H9 (cell line): Measurements from ENCODE around the gene ZBTB6. TPM values are rescaled to one million over a fixed set of nuclear protein-coding genes. Genes with fewer than 3 reads are reported as not detected.

ENCODE experiments used
- DNase-seq: peaks from one replicate; pipeline ENCODE4 v3.0.0-alpha.2; 2017
- H2AFZ ChIP-seq: one replicate; pipeline ENCODE4 v1.6.1; 2013; ENCODE audit warnings: mild to moderate bottlenecking, low read length, control low read depth, moderate library complexity
- H2AK5ac ChIP-seq: 2 replicates; pipeline ENCODE4 v1.6.1; 2013; ENCODE audit warnings: low read length, control low read depth, mixed read lengths; ENCODE audit not compliant: insufficient read length
- H2BK120ac ChIP-seq: one replicate; pipeline ENCODE4 v1.6.1; 2013; ENCODE audit warnings: low read depth, mild to moderate bottlenecking, low read length, control low read depth, inconsistent platforms; ENCODE audit not compliant: poor library complexity, severe bottlenecking
- H2BK12ac ChIP-seq: 2 replicates; pipeline ENCODE4 v1.6.1; 2013; ENCODE audit warnings: low read length, control low read depth, mixed read lengths, low read depth; ENCODE audit not compliant: insufficient read length
- H2BK15ac ChIP-seq: 2 replicates; pipeline ENCODE4 v1.6.1; 2013; ENCODE audit warnings: low read depth, low read length, control low read depth
- H2BK20ac ChIP-seq: one replicate; pipeline ENCODE4 v1.6.1; 2013; ENCODE audit warnings: low read depth, mild to moderate bottlenecking, low read length, control low read depth, inconsistent platforms; ENCODE audit not compliant: poor library complexity, severe bottlenecking
- H2BK5ac ChIP-seq: 2 replicates; pipeline ENCODE4 v1.6.1; 2013; ENCODE audit warnings: low read length, control low read depth, mixed read lengths; ENCODE audit not compliant: insufficient read length
- H3K14ac ChIP-seq: 2 replicates; pipeline ENCODE4 v1.6.1; 2013; ENCODE audit warnings: low read length, control low read depth; ENCODE audit not compliant: insufficient read depth
- H3K18ac ChIP-seq: 2 replicates; pipeline ENCODE4 v1.6.1; 2013; ENCODE audit warnings: low read depth, mild to moderate bottlenecking, mixed read lengths, low read length, control low read depth; ENCODE audit not compliant: insufficient read length
- H3K23ac ChIP-seq: 2 replicates; pipeline ENCODE4 v1.6.1; 2013; ENCODE audit warnings: low read length, control low read depth, mixed read lengths, low read depth; ENCODE audit not compliant: insufficient read length
- H3K23me2 ChIP-seq: 2 replicates; pipeline ENCODE4 v1.6.1; 2013; ENCODE audit warnings: low read depth, mild to moderate bottlenecking, mixed read lengths, low read length, control low read depth; ENCODE audit not compliant: insufficient read length, poor library complexity, severe bottlenecking
- H3K27ac ChIP-seq: 2 replicates; pipeline ENCODE4 v1.5.1; 2013; ENCODE audit warnings: low read length, control low read depth, mixed read lengths, low read depth; ENCODE audit not compliant: insufficient read length
- H3K27me3 ChIP-seq: 2 replicates; pipeline ENCODE4 v1.6.1; 2013; ENCODE audit warnings: low read length, control low read depth, inconsistent platforms; ENCODE audit not compliant: insufficient read depth
- H3K4ac ChIP-seq: 2 replicates; pipeline ENCODE4 v1.6.1; 2013; ENCODE audit warnings: low read depth, mild to moderate bottlenecking, control low read depth, inconsistent platforms, low read length, moderate library complexity
- H3K4me1 ChIP-seq: 2 replicates; pipeline ENCODE4 v1.6.1; 2013; ENCODE audit warnings: low read length, control low read depth, inconsistent platforms; ENCODE audit not compliant: insufficient read depth
- H3K4me2 ChIP-seq: 2 replicates; pipeline ENCODE4 v1.6.1; 2013; ENCODE audit warnings: low read length, control low read depth, mixed read lengths; ENCODE audit not compliant: insufficient read length, insufficient read depth
- H3K56ac ChIP-seq: 2 replicates; pipeline ENCODE4 v1.6.1; 2013; ENCODE audit warnings: low read depth, mild to moderate bottlenecking, mixed read lengths, low read length, control low read depth; ENCODE audit not compliant: insufficient read length
- H3K79me1 ChIP-seq: 2 replicates; pipeline ENCODE4 v1.6.1; 2013; ENCODE audit warnings: low read depth, mild to moderate bottlenecking, moderate library complexity, low read length, control low read depth, inconsistent platforms; ENCODE audit not compliant: insufficient read depth, poor library complexity, severe bottlenecking
- H3K79me2 ChIP-seq: 2 replicates; pipeline ENCODE4 v1.6.1; 2013; ENCODE audit warnings: low read length, control low read depth, inconsistent platforms; ENCODE audit not compliant: insufficient read depth
- H3K9ac ChIP-seq: 2 replicates; pipeline ENCODE4 v1.6.1; 2013; ENCODE audit warnings: low read length, control low read depth, mixed read lengths; ENCODE audit not compliant: insufficient read length; ENCODE audit errors: extremely low read depth
- H3K9me3 ChIP-seq: one replicate; pipeline ENCODE4 v1.6.1; 2013; ENCODE audit warnings: low read depth, low read length, inconsistent platforms; ENCODE audit not compliant: control insufficient read depth
- H3T11ph ChIP-seq: one replicate; pipeline ENCODE4 v1.6.1; 2013; ENCODE audit warnings: mild to moderate bottlenecking, low read length, control low read depth, inconsistent platforms
- H4K20me1 ChIP-seq: one replicate; pipeline ENCODE4 v1.6.1; 2013; ENCODE audit not compliant: control insufficient read depth, insufficient read length, insufficient read depth
- H4K5ac ChIP-seq: 2 replicates; pipeline ENCODE4 v1.6.1; 2013; ENCODE audit warnings: low read depth, mild to moderate bottlenecking, mixed read lengths, low read length, control low read depth; ENCODE audit not compliant: insufficient read length
- H4K8ac ChIP-seq: replicated peaks from 2 replicates; pipeline ENCODE4 v1.6.1; 2013; ENCODE audit warnings: low read length, control low read depth, mixed read lengths, low read depth; ENCODE audit not compliant: insufficient read length
- H4K91ac ChIP-seq: 2 replicates; pipeline ENCODE4 v1.6.1; 2013; ENCODE audit warnings: low read depth, mild to moderate bottlenecking, moderate library complexity, mixed read lengths, low read length, control low read depth; ENCODE audit not compliant: insufficient read length
- H3K27ac Mint-ChIP-seq, 3 experiments: 2 replicates in 2 of 3; 3 replicates in 1 of 3; pipeline ENCODE4 v1.8.0; 2020 to 2021; ENCODE audit warnings: mixed read lengths in 3 of 3, mild to moderate bottlenecking in 1 of 3, moderate library complexity in 1 of 3
- H3K27me3 Mint-ChIP-seq: 2 replicates; pipeline ENCODE4 v1.8.0; 2021; ENCODE audit warnings: low read depth, mild to moderate bottlenecking, moderate library complexity, mixed read lengths
- H3K36me3 Mint-ChIP-seq, 3 experiments: 2 replicates in 2 of 3; 3 replicates in 1 of 3; pipeline ENCODE4 v1.8.0; 2020 to 2021; ENCODE audit warnings: low read depth in 3 of 3, mixed read lengths in 3 of 3; ENCODE audit not compliant: insufficient read depth in 1 of 3
- H3K4me1 Mint-ChIP-seq, 2 experiments: 2 replicates each; pipeline ENCODE4 v1.8.0; 2020; ENCODE audit warnings: mixed read lengths in 2 of 2
- H3K4me3 Mint-ChIP-seq, 2 experiments: 2 replicates in 1 of 2; 3 replicates in 1 of 2; pipeline ENCODE4 v1.8.0; 2020 to 2021; ENCODE audit warnings: mild to moderate bottlenecking in 2 of 2, mixed read lengths in 2 of 2, moderate library complexity in 1 of 2
- H3K9me3 Mint-ChIP-seq, 2 experiments: 2 replicates in 1 of 2; 3 replicates in 1 of 2; pipeline ENCODE4 v1.8.0; 2020; ENCODE audit warnings: mild to moderate bottlenecking in 2 of 2, mixed read lengths in 2 of 2, moderate library complexity in 1 of 2
- CTCF ChIP-seq: fragments of 200-600 bp; sonication (generic); conservative IDR thresholded peaks from 3 replicates; pipeline ENCODE4 v1.8.0; 2021; ENCODE audit warnings: antibody characterized with exemption, mild to moderate bottlenecking
- WGBS: extraction: QIAGEN DNeasy Blood & Tissue Kit; methylation state at CpG from one replicate; pipeline ENCODE4 v1.1.7; 2013; ENCODE audit warnings: missing lambda C conversion rate, low lambda C conversion rate, mixed read lengths; ENCODE audit not compliant: insufficient read length; ENCODE audit errors: extremely low coverage; 5-methylcytosine and 5-hydroxymethylcytosine counted together
- total RNA-seq: library from RNA; stranded (reverse); gene quantifications from 2 replicates; pipeline ENCODE4 v1.2.1, GENCODE V29; 2021

The ZBTB6 gene
- total RNA-seq, 1 experiment from 2014 or later: 10.2 TPM

- no peak overlapping the region for H2BK120ac ChIP-seq
- Mint-ChIP-seq H3K27ac (no peak overlapping the region), H3K36me3 (peaks cover 17 to 34% (median 22%) of the 10 kb centered on the region in 3 experiments; a peak in 6 of 7 replicates), H3K27me3 (no peaks in the 10 kb centered on the region), H3K9me3 (no peaks in the 10 kb centered on the region), H3K4me3 (no peak overlapping the region), H3K4me1 (no peaks in the 10 kb centered on the region)
- H4K8ac ChIP-seq: no peak overlapping the region
- no peaks in the 10 kb centered on the region for H3K9me3 ChIP-seq
- no peak overlapping the region for H3K27ac ChIP-seq
- no peak overlapping the region for H3K9ac ChIP-seq
- no peaks in the 10 kb centered on the region for H3K23me2 ChIP-seq
- H3K4ac ChIP-seq: no peak overlapping the region
- peaks cover 5% of the 10 kb centered on the region for H3K79me1 ChIP-seq
- no peak for TF ChIP-seq CTCF
- no peak overlapping the region for H3T11ph ChIP-seq
- no peaks in the 10 kb centered on the region for H4K20me1 ChIP-seq
- H3K23ac ChIP-seq: no peak overlapping the region
- no peak overlapping the region for H2BK15ac ChIP-seq
- no peak overlapping the region for H3K18ac ChIP-seq
- no peak overlapping the region for H4K5ac ChIP-seq
- DNase-seq: no peak
- H2BK12ac ChIP-seq: no peak overlapping the region
- no CpG with 5 or more reads among the region's 1 CpG for WGBS
- H3K79me2 ChIP-seq: peaks cover 7% of the 10 kb centered on the region; the same call in 1 of the 2 replicates
- no peak overlapping the region for H4K91ac ChIP-seq
- H3K14ac ChIP-seq: no peak overlapping the region
- no peak overlapping the region for H2BK20ac ChIP-seq
- no peak overlapping the region for H3K4me2 ChIP-seq
- no peaks in the 10 kb centered on the region for H3K4me1 ChIP-seq
- H2AFZ ChIP-seq: no peak overlapping the region
- no peak overlapping the region for H3K56ac ChIP-seq
- H2AK5ac ChIP-seq: no peak overlapping the region
- no peak overlapping the region for H2BK5ac ChIP-seq
- H3K27me3 ChIP-seq: no peaks in the 10 kb centered on the region
Observed at GRCh38 chr9:122897969-122898368, 15.2 kb downstream of the ZBTB6 start.
